ENCODE measurements around the gene UBAC1.

The UBAC1 gene

DNA sequence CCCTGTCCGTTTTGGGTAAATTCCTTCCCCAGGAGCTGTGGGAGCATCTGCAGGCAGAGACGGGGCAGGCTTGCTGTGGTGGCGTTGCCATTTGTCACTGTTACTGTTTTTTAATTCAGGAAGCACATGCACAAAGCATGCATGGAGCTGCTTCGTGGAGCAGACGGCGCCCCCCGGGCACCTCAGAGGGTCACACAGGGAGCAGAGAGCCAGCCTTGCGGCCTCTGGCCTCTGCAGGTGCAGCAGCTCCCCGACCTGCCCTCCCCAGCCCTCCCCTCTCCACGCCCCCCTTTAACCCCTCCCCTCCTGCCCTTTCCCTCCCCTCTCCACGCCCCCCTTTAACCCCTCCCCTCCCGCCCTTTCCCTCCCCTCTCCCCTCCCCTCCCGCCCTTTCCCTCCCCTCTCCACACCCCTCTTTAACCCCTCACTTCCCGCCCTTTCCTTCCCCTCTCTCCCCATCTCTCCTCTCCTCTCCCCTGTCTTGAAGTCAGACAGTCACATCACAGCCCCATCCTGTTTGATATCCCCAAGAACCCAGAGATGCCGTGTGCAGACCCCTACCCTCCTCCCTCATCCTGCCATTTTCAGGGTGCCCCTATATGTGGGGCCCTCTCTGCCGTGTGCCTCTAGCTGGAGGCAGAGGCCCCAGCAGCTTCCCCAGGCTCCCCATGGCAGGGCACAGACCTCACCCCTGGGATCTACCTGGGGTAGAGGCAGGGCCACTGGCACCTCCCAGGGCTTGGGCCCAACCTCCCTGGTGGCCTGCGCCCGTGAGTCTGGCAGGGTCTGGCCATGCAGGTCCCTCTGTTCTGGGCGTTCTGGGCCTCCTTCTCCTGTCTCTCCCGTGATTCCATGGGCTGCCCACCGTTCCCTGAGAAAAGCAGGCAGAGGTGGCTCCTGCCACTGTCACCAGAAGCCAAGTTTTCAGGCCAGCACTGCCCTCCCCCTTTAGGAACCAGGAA lies 29.6 kb upstream of the UBAC1 start:
- DNase-seq (ENCODE audit: extremely low spot score): peak; percentile 70

DNA sequence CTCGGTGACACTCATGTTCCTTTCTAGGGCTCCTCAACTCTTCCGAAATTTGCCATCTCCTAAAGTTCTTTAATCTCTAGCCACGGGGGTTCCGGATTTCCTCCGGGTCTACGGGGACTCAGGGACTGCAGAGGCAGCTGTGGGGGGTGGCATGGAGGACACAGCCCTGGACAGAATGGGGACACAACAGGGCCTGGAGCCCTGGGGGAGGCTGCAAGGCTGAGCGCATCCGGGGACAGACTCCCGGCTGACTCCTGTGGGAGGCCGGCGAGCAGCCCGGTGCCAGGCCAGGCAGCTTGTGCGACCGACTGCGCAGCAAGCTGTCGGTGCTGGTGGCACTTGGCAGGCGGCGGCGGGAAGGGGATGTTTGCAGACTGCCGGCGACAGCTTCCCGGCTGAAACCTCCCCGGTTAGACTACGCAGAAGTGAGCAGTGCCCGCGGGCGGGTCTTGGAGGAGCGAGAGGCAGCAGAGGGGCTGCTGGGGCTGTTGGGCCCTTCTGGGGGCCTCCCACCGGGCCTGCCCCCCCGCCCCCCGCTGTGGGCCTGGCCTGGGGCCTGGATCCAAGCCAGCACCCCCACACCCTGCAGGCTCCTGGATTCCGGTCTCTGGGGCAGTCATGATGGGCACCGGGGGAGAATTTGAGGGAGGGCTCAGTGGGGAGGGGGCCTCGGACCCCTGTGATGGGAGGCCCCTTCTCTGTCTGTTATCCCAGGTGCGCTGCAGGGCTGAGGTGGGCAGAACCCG lies 28.7 kb upstream of the UBAC1 start:
- TF ChIP-seq, protein P1, sequence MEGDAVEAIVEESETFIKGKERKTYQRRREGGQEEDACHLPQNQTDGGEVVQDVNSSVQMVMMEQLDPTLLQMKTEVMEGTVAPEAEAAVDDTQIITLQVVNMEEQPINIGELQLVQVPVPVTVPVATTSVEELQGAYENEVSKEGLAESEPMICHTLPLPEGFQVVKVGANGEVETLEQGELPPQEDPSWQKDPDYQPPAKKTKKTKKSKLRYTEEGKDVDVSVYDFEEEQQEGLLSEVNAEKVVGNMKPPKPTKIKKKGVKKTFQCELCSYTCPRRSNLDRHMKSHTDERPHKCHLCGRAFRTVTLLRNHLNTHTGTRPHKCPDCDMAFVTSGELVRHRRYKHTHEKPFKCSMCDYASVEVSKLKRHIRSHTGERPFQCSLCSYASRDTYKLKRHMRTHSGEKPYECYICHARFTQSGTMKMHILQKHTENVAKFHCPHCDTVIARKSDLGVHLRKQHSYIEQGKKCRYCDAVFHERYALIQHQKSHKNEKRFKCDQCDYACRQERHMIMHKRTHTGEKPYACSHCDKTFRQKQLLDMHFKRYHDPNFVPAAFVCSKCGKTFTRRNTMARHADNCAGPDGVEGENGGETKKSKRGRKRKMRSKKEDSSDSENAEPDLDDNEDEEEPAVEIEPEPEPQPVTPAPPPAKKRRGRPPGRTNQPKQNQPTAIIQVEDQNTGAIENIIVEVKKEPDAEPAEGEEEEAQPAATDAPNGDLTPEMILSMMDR (IDR thresholded peaks at IDR 0.05; ENCODE audit: control extremely low read depth, extremely low read depth, low read depth, missing control alignments): no peak
- DNase-seq (ENCODE audit: extremely low spot score): no peak
- POLR2A ChIA-PET: no interaction called here
- CTCF ChIA-PET: interaction anchor here (1.2 to 1.5 kb wide), 2 partner anchors 22 to 132 kb away, joined by 3 to 5 read pairs; no protein-coding TSS in a partner anchor

More for the DNA sequence above, 29.6 kb upstream of the UBAC1 start:
- ChIA-PET CTCF (interaction anchor here (1.2 kb wide), 1 partner anchor 23 kb away, joined by 5 read pairs; no protein-coding TSS in a partner anchor), POLR2A (no interaction called here)
- TF ChIP-seq, protein P1 (IDR thresholded peaks at IDR 0.05; ENCODE audit: control extremely low read depth, extremely low read depth, low read depth, missing control alignments): no peak

DNA sequence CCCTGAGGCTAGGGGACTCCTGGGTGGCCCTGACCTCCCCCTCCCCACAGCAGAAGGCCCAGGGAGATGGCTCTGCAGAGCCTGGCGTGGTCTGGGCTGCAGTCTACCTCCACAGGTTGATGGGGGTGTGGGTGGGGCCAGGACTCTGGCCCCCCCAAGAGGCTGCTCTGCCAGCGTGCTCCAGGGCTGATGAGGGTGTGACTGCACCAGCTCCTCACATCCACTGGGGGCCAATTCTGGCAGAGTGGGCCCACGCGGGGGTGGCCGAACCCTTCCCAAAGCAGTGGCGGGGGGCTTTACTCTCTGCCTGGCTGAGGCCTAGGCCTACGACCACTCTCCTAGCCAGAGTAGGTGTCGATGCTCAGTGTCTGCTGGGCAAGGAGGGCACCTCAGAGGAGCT lies 28.0 kb upstream of the UBAC1 start:
- DNase-seq (ENCODE audit: extremely low spot score): no peak
- ChIA-PET CTCF (interaction anchor here (1.5 to 1.6 kb wide), 2 partner anchors 21 to 133 kb away, joined by 3 to 5 read pairs; no protein-coding TSS in a partner anchor), POLR2A (no interaction called here)
- TF ChIP-seq, protein P1 (IDR thresholded peaks at IDR 0.05; ENCODE audit: control extremely low read depth, extremely low read depth, low read depth, missing control alignments): no peak

DNA sequence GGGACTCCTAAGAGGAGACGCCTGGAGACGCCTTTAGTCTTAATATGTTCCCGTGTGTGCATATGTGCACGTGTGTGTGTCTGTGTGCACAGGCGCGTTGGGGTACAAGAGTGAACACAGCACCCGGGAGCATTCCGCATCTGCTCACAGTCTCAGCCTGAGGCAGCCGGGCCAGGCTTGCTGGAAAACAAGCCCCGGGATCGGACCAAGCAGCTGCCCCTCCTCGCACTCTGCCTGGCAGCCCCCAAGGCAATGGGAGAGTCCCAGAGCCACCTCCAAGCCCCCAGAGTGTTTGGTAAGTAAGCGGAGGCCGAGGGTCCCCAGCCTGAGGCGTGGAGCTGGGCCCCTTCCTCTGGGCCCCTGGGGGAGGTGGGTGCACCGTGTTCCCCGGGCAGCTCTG lies 27.3 kb upstream of the UBAC1 start:
- CTCF ChIA-PET: interaction anchor here (1.5 to 1.6 kb wide), 2 partner anchors 21 to 134 kb away, joined by 3 to 5 read pairs; no protein-coding TSS in a partner anchor
- TF ChIP-seq, protein P1 (IDR thresholded peaks at IDR 0.05; ENCODE audit: control extremely low read depth, extremely low read depth, low read depth, missing control alignments): no peak
- DNase-seq (ENCODE audit: extremely low spot score): no peak
- POLR2A ChIA-PET: no interaction called here

DNA sequence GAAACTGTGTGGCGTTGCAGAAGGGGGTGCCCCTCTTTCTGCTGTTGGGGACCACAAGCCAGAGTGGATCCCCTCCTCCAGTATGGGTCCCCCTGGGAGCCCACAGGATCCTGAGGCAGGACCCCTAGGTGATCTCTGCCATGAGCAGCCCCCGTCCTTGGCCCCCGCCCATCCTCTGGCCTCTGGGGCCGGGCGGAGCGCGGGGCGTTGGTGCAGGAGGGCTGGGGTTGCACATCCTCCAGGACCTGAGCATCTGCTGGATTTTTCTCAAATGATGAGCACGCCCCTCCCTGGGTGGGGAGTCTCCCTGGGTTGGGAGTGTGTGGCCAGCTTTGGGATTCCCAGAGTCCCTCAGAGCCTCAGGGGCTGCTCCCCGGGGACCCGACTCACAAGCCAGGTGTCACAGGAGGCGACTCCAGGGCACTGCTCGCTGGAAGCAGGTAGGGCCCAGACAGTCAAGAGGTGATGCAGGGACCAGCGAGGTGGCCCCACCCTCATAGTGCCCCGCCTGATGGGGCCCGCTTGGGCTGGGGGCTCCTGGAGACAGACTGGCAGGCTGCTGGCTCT lies 26.7 kb upstream of the UBAC1 start:
- POLR2A ChIA-PET: no interaction called here
- DNase-seq (ENCODE audit: extremely low spot score): no peak
- CTCF ChIA-PET: interaction anchor here (1.6 kb wide), 1 partner anchor 20 kb away, joined by 5 read pairs; no protein-coding TSS in a partner anchor

More for the DNA sequence above, 26.7 kb upstream of the UBAC1 start:
- TF ChIP-seq, protein P1 (IDR thresholded peaks at IDR 0.05; ENCODE audit: control extremely low read depth, extremely low read depth, low read depth, missing control alignments): no peak
